Mononuclear cell (primary cell): ENCODE data around the gene INPP4A. TPM values are rescaled to one million over a fixed set of nuclear protein-coding genes. Genes with fewer than 3 reads are reported as not detected.

Experiments
- H3K27me3 ChIP-seq: 2 replicates; pipeline ENCODE4 v1.6.0; 2011; ENCODE audit warnings: low read length, control low read depth; ENCODE audit not compliant: insufficient read depth
- H3K4me1 ChIP-seq: 2 replicates; pipeline ENCODE4 v1.5.1; 2011; ENCODE audit warnings: mild to moderate bottlenecking, low read length, control low read depth; ENCODE audit not compliant: insufficient read depth
- H3K4me3 ChIP-seq: 2 replicates; pipeline ENCODE4 v1.5.1; 2011; ENCODE audit warnings: mild to moderate bottlenecking, low read length, moderate library complexity
- H3K9me3 ChIP-seq: 2 replicates; pipeline ENCODE4 v1.5.1; 2011; ENCODE audit warnings: low read depth, mild to moderate bottlenecking, control low read depth, low read length
- total RNA-seq: library from RNA; depleted of rRNA; stranded (reverse); fragments of >200 nt; gene quantifications from one replicate; pipeline ENCODE4 v1.2.3, GENCODE V29; 2012

Gene INPP4A
- total RNA-seq, 1 donor = 48.2 TPM

- H3K4me1 ChIP-seq = peaks cover 45% of the 10 kb centered on the region
- no peak overlapping the region for H3K4me3 ChIP-seq
- no peaks in the 10 kb centered on the region for H3K9me3 ChIP-seq
- no peaks in the 10 kb centered on the region for H3K27me3 ChIP-seq
Observed at GRCh38 chr2:98548920-98549818, 104.5 kb downstream of the INPP4A start.

GRCh38 chr2:98550165-98550564 is 105.5 kb downstream of the INPP4A start:
- Histone ChIP-seq H3K4me3 (no peak overlapping the region), H3K27me3 (no peaks in the 10 kb centered on the region), H3K4me1 (peaks cover 45% of the 10 kb centered on the region), H3K9me3 (no peaks in the 10 kb centered on the region)

- Histone ChIP-seq H3K9me3 (no peaks in the 10 kb centered on the region), H3K4me1 (peaks cover 54% of the 10 kb centered on the region)
Observed at GRCh38 chr2:98551316-98551715, 106.7 kb downstream of the INPP4A start.

GRCh38 chr2:98552499-98553179 is 108.0 kb downstream of the INPP4A start:
- Histone ChIP-seq H3K27me3 (no peaks in the 10 kb centered on the region), H3K9me3 (no peaks in the 10 kb centered on the region), H3K4me1 (peaks cover 48% of the 10 kb centered on the region), H3K4me3 (no peak overlapping the region)

More at GRCh38 chr2:98551316-98551715, 106.7 kb downstream of the INPP4A start:
- H3K4me3 ChIP-seq = no peak overlapping the region
- H3K27me3 ChIP-seq = no peaks in the 10 kb centered on the region

- H3K4me3 ChIP-seq = no peak overlapping the region
Observed at GRCh38 chr2:98554116-98554861, 109.6 kb downstream of the INPP4A start.

GRCh38 chr2:98555696-98556095 is 111.0 kb downstream of the INPP4A start:
- H3K4me3 ChIP-seq = no peak overlapping the region
- no peaks in the 10 kb centered on the region for H3K27me3 ChIP-seq
- no peaks in the 10 kb centered on the region for H3K9me3 ChIP-seq
- peaks cover 30% of the 10 kb centered on the region for H3K4me1 ChIP-seq

More at GRCh38 chr2:98554116-98554861, 109.6 kb downstream of the INPP4A start:
- Histone ChIP-seq H3K27me3 (no peaks in the 10 kb centered on the region), H3K4me1 (peaks cover 37% of the 10 kb centered on the region), H3K9me3 (no peaks in the 10 kb centered on the region)

GRCh38 chr2:98556344-98557033 is 111.8 kb downstream of the INPP4A start:
- no peak overlapping the region for H3K4me3 ChIP-seq
- H3K4me1 ChIP-seq = peaks cover 22% of the 10 kb centered on the region
- H3K9me3 ChIP-seq = no peaks in the 10 kb centered on the region
- H3K27me3 ChIP-seq = no peaks in the 10 kb centered on the region

- H3K9me3 ChIP-seq = no peaks in the 10 kb centered on the region
- H3K27me3 ChIP-seq = no peaks in the 10 kb centered on the region
- H3K4me1 ChIP-seq = peaks cover 21% of the 10 kb centered on the region
Observed at GRCh38 chr2:98558852-98559530, 114.3 kb downstream of the INPP4A start.

GRCh38 chr2:98559581-98559980 is 114.9 kb downstream of the INPP4A start:
- Histone ChIP-seq H3K4me3 (no peak overlapping the region), H3K9me3 (no peaks in the 10 kb centered on the region), H3K4me1 (peaks cover 21% of the 10 kb centered on the region), H3K27me3 (no peaks in the 10 kb centered on the region)

More at GRCh38 chr2:98558852-98559530, 114.3 kb downstream of the INPP4A start:
- H3K4me3 ChIP-seq = no peak overlapping the region

- Histone ChIP-seq H3K27me3 (no peaks in the 10 kb centered on the region), H3K4me1 (peaks cover 21% of the 10 kb centered on the region), H3K9me3 (no peaks in the 10 kb centered on the region), H3K4me3 (no peak overlapping the region)
Observed at GRCh38 chr2:98560256-98560771, 115.7 kb downstream of the INPP4A start.

- H3K4me3 ChIP-seq = no peak overlapping the region
- H3K27me3 ChIP-seq = no peaks in the 10 kb centered on the region
- peaks cover 16% of the 10 kb centered on the region for H3K4me1 ChIP-seq
- H3K9me3 ChIP-seq = no peaks in the 10 kb centered on the region
Observed at GRCh38 chr2:98561018-98561417, 116.4 kb downstream of the INPP4A start.

- H3K4me1 ChIP-seq = peaks cover 9% of the 10 kb centered on the region
Observed at GRCh38 chr2:98561902-98562695, 117.4 kb downstream of the INPP4A start.

GRCh38 chr2:98563394-98563793 is 118.7 kb downstream of the INPP4A start:
- Histone ChIP-seq H3K4me3 (no peak overlapping the region), H3K27me3 (no peaks in the 10 kb centered on the region), H3K9me3 (no peaks in the 10 kb centered on the region), H3K4me1 (peaks cover 9% of the 10 kb centered on the region)

More at GRCh38 chr2:98561902-98562695, 117.4 kb downstream of the INPP4A start:
- Histone ChIP-seq H3K4me3 (no peak overlapping the region), H3K9me3 (no peaks in the 10 kb centered on the region), H3K27me3 (no peaks in the 10 kb centered on the region)
